OCI-LY3 (cell line): ENCODE results near the gene CARD11.
"Not testable (repeated sequence)": the region's sequence is repeated elsewhere in the genome, so short reads cannot be mapped to it uniquely, and the experiment has no call there.

ENCODE experiments used
- H2AFZ ChIP-seq: fragments of 200-600, 300-600 bp; shearing (Covaris generic); 2 replicates; pipeline ENCODE4 v1.6.0; 2014; ENCODE audit warnings: antibody characterized with exemption, low read depth, low read length
- H3K27ac ChIP-seq: fragments of 200-600, 300-600 bp; sonication (generic); 2 replicates; pipeline ENCODE4 v1.5.1; 2014; ENCODE audit warnings: mild to moderate bottlenecking, low read length, moderate library complexity, mixed read lengths
- H3K27me3 ChIP-seq: fragments of 200-600, 300-600 bp; sonication (generic); 2 replicates; pipeline ENCODE4 v1.6.1; 2014; ENCODE audit warnings: low read depth, low read length, mixed read lengths
- H3K36me3 ChIP-seq: fragments of 200-600, 300-600 bp; sonication (generic); replicated peaks from 2 replicates; pipeline ENCODE3; 2014; ENCODE audit warnings: low read depth, low read length, mixed read lengths
- H3K4me1 ChIP-seq: fragments of 300-600, 200-600 bp; sonication (generic); 2 replicates; pipeline ENCODE4 v1.6.1; 2014; ENCODE audit warnings: low read length, mixed read lengths
- H3K4me2 ChIP-seq: fragments of 200-600, 300-600 bp; sonication (generic); 2 replicates; pipeline ENCODE4 v1.6.1; 2014; ENCODE audit warnings: low read length, mixed read lengths
- H3K4me3 ChIP-seq: fragments of 300-600, 200-600 bp; sonication (generic); 2 replicates; pipeline ENCODE4 v1.5.1; 2014; ENCODE audit warnings: antibody characterized with exemption, mild to moderate bottlenecking, low read length, moderate library complexity
- H3K79me2 ChIP-seq: fragments of 300-600, 200-600 bp; shearing (Covaris generic); 2 replicates; pipeline ENCODE4 v1.6.1; 2014; ENCODE audit warnings: mild to moderate bottlenecking, low read length, mixed read lengths
- H3K9ac ChIP-seq: fragments of 300-600, 200-600 bp; shearing (Covaris generic); 2 replicates; pipeline ENCODE4 v1.6.0; 2014; ENCODE audit warnings: mild to moderate bottlenecking, low read length, moderate library complexity
- H3K9me3 ChIP-seq: fragments of 200-600, 300-600 bp; shearing (Covaris generic); 2 replicates; pipeline ENCODE4 v1.6.1; 2014; ENCODE audit warnings: low read length, mixed read lengths; ENCODE audit not compliant: insufficient read depth
- H4K20me1 ChIP-seq: fragments of 200-600, 300-600 bp; sonication (generic); 2 replicates; pipeline ENCODE4 v1.6.1; 2016; ENCODE audit warnings: low read length, mixed read lengths; ENCODE audit not compliant: insufficient read depth
- EZH2phosphoT487 ChIP-seq: fragments of 200-600 bp; shearing (Covaris generic); IDR thresholded peaks from 2 replicates; pipeline ENCODE4 v1.6.1; 2018; ENCODE audit warnings: antibody characterized with exemption, mixed run types, low read depth
- TF ChIP-seq, protein P1 (sequence below): fragments of 200-600, 300-600 bp; sonication (generic); IDR thresholded peaks from 2 replicates; pipeline ENCODE4 v1.5.1; 2014; ENCODE audit warnings: antibody characterized with exemption, low read length, low read depth

The CARD11 gene

DNA sequence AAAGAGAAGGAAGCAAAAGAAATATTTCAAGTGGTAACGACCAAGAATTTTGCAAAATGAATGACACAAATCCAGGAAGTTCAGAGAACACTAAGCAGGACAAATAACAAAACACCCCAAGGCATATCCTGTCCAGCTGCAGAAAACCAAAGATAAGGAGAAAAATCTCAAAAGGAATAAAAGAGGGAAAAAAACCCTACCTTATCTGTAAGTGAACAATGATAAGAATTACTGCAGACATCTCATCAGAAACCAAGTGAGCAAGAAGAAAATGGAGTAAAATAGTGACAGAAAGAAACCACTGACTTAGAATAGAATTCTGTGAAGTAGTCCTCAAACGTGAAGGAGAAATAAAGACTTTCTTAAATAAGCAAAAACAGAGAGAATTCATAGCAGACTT lies 21.8 kb downstream of the CARD11 start:
- Histone ChIP-seq H3K36me3 (peaks cover 61% of the 10 kb centered on the region), H3K27ac (no peak overlapping the region), H3K4me3 (no peak overlapping the region), H3K4me1 (no peaks in the 10 kb centered on the region), H3K4me2 (no peak overlapping the region), H4K20me1 (peaks cover 49% of the 10 kb centered on the region), H3K9me3 (0 out of 2 replicates have a peak, but pooled peaks cover 4% of the 10 kb centered on the region), H3K79me2 (peaks cover 89% of the 10 kb centered on the region), H3K27me3 (no peaks in the 10 kb centered on the region), H3K9ac (no peak overlapping the region), H2AFZ (no peak overlapping the region)
- TF ChIP-seq, protein P1, sequence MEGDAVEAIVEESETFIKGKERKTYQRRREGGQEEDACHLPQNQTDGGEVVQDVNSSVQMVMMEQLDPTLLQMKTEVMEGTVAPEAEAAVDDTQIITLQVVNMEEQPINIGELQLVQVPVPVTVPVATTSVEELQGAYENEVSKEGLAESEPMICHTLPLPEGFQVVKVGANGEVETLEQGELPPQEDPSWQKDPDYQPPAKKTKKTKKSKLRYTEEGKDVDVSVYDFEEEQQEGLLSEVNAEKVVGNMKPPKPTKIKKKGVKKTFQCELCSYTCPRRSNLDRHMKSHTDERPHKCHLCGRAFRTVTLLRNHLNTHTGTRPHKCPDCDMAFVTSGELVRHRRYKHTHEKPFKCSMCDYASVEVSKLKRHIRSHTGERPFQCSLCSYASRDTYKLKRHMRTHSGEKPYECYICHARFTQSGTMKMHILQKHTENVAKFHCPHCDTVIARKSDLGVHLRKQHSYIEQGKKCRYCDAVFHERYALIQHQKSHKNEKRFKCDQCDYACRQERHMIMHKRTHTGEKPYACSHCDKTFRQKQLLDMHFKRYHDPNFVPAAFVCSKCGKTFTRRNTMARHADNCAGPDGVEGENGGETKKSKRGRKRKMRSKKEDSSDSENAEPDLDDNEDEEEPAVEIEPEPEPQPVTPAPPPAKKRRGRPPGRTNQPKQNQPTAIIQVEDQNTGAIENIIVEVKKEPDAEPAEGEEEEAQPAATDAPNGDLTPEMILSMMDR, result no peak
- no peak for TF ChIP-seq EZH2phosphoT487

DNA sequence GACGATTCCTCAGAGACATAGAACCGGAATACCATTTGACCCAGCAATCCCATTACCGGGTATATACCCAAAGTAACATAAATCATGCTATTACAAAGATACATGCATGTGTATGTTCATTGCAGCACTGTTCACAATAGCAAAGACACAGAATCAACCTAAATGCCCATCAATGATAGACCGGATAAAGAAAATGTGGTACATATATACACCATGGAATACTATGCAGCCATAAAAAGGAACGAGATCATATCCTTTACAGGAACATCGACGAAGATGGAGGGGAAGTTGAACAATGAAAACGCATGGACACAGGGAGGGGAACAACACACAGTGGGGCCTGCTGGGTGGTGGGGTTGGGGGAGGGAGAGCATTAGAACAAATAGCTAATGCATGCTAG lies 22.4 kb downstream of the CARD11 start:
- H3K79me2 ChIP-seq, result peaks cover 85% of the 10 kb centered on the region
- not testable (repeated sequence) for H2AFZ ChIP-seq, H3K4me1 ChIP-seq, H3K27ac ChIP-seq, H3K4me3 ChIP-seq, H3K27me3 ChIP-seq, H3K9me3 ChIP-seq, H3K9ac ChIP-seq, H3K4me2 ChIP-seq
- H4K20me1 ChIP-seq, result peaks cover 50% of the 10 kb centered on the region
- H3K36me3 ChIP-seq, result peaks cover 61% of the 10 kb centered on the region

DNA sequence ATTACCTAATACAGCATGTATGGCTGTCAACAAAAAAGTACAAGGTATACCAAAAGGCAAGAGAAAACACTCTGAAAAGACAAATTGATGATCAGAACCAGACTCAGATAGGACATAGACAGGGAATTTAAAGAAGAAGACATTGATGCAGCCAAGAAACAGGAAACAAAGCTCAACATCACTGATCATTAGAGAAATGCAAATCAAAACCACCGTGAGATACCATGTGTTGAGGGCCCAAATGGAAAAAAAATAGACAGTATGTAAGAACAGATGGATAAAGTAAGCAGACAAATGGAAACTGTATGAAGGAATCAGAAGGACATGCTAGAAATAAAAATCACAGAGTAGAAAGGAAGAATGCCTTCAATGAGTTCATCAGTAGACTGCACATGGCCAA lies 23.3 kb downstream of the CARD11 start:
- Histone ChIP-seq H3K4me1 (no peaks in the 10 kb centered on the region), H3K4me2 (no peak overlapping the region), H3K27me3 (no peaks in the 10 kb centered on the region), H3K9me3 (0 out of 2 replicates have a peak, but pooled peaks cover 4% of the 10 kb centered on the region), H4K20me1 (peaks cover 51% of the 10 kb centered on the region), H3K4me3 (no peak overlapping the region), H3K27ac (no peak overlapping the region), H3K9ac (no peak overlapping the region), H3K79me2 (peaks cover 82% of the 10 kb centered on the region), H2AFZ (no peak overlapping the region), H3K36me3 (peaks cover 53% of the 10 kb centered on the region)
- TF ChIP-seq, protein P1, result no peak
- no peak for TF ChIP-seq EZH2phosphoT487

DNA sequence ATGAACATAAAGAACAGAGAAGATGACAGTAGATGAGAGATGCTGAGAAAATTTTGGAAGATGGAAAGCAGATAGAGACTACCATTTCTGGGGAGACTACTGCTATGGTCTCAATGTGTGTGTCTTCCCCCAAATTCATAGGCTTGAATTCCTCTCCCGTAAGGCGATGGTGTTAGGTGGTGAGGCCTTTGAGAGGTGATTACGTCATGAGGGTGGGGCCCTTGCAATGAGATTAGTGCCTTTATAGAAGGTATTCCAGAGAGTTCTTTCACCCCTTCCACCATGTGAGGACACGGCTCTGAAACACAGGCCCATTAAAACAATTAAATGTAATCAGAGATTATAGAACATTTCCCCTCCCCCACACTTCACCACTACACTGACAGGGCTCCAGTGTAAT lies 23.9 kb downstream of the CARD11 start:
- peaks cover 77% of the 10 kb centered on the region for H3K79me2 ChIP-seq
- no peak overlapping the region for H3K9ac ChIP-seq
- H4K20me1 ChIP-seq, result peaks cover 48% of the 10 kb centered on the region
- no peaks in the 10 kb centered on the region for H3K27me3 ChIP-seq
- no peaks in the 10 kb centered on the region for H3K4me1 ChIP-seq
- H3K27ac ChIP-seq, result no peak overlapping the region
- no peak overlapping the region for H3K4me3 ChIP-seq
- 0 out of 2 replicates have a peak, but pooled peaks cover 4% of the 10 kb centered on the region for H3K9me3 ChIP-seq
- TF ChIP-seq EZH2phosphoT487, result no peak
- TF ChIP-seq, protein P1, result no peak
- peaks cover 47% of the 10 kb centered on the region for H3K36me3 ChIP-seq
- H2AFZ ChIP-seq, result no peak overlapping the region
- H3K4me2 ChIP-seq, result no peak overlapping the region
